Right lobe of liver (tissue), 6 donors: ENCODE results near the gene CYBA. TPM values are rescaled to one million over a fixed set of nuclear protein-coding genes. Genes with fewer than 3 reads are reported as not detected.

Experiments
- ATAC-seq, 4 donors: fragments of 200-7000 bp; cut with Tn5 transposase; one replicate each; pipeline ENCODE4 v1.9.1; 2020; ENCODE audit warnings: mild to moderate bottlenecking in 4 of 4, moderate library complexity in 4 of 4
- DNase-seq, 3 donors: peaks; one replicate each; pipeline ENCODE4 v3.0.0-alpha.2; 2020
- H3K27ac ChIP-seq, 3 donors: fragments of 200-600 bp; one replicate each; pipeline ENCODE4 v1.8.0; 2022
- H3K27me3 ChIP-seq, 2 donors: fragments of 200-600 bp; one replicate each; pipeline ENCODE4 v1.8.0; 2022
- H3K36me3 ChIP-seq, 4 donors: fragments of 200-600 bp; sonication (generic) in 1 of 4; one replicate each; pipeline versions ENCODE4 v1.5.1 to v1.8.0; 2017 to 2022; ENCODE audit warnings: control low read depth in 1 of 4
- H3K4me1 ChIP-seq, 4 donors: fragments of 200-600 bp; sonication (generic) in 1 of 4; one replicate each; pipeline versions ENCODE4 v1.5.1 to v1.8.0; 2017 to 2022; ENCODE audit warnings: control low read depth in 1 of 4
- H3K4me3 ChIP-seq, 3 donors: fragments of 200-600 bp; one replicate each; pipeline ENCODE4 v1.8.0; 2022
- H3K9me3 ChIP-seq, 4 donors: fragments of 200-600 bp; sonication (generic) in 1 of 4; one replicate each; pipeline versions ENCODE4 v1.5.1 to v1.8.0; 2017 to 2022; ENCODE audit warnings: control low read depth in 1 of 4
- POLR2A ChIP-seq: fragments of 450-650 bp; IDR thresholded peaks from one replicate; pipeline ENCODE4 v1.6.1; 2017; ENCODE audit warnings: antibody characterized with exemption, mild to moderate bottlenecking
- WGBS: methylation state at CpG from one replicate; pipeline ENCODE4 v1.1.6; 2018; ENCODE audit warnings: low coverage, low lambda C conversion rate; ENCODE audit not compliant: insufficient coverage; ENCODE audit errors: missing lambda C conversion rate; 5-methylcytosine and 5-hydroxymethylcytosine counted together
- intact Hi-C, 2 donors: fragments of 100-400 bp; cut with DNase I; formaldehyde crosslinking; loops; one replicate each; pipeline versions ENCODE4 v1.11.2 to v1.14.1; 2022
- total RNA-seq, 6 experiments: library from RNA; depleted of rRNA in 2 of 6; stranded (reverse); fragments of >200 nt in 2 of 6; fragmentation: NEBNext Ultra II Directional in 3 of 6; extraction: Animal tissue kit (Norgen Biotek cat#: 25700) in 3 of 6; gene quantifications; one replicate each; pipeline versions ENCODE4 v1.1.0 to v1.2.4, GENCODE V29; 2016 to 2023
- TF ChIP-seq, protein P1 (sequence below), 4 donors: fragments of 200-600 bp in 3 of 4; fragments of 450-650 bp in 1 of 4; IDR thresholded peaks; one replicate each; pipeline versions ENCODE4 v1.5.1 to v1.8.0; 2016 to 2022; ENCODE audit warnings: antibody characterized with exemption in 4 of 4, mild to moderate bottlenecking in 2 of 4
- donor health status: DM: no; HTN: yes; CAD: no.
- donor health status: DM: no; HTN: no; CAD: no.
- donor health status: DM: no; HTN: no; CAD: no.
- donor health status: DM: no; HTN: yes; CAD: no.
- donor health status: DM: no; HTN: yes; CAD: no.

CYBA gene
- total RNA-seq, 6 experiments from 2014 or later, result 22.8 to 70.0 (median 41.3) TPM

- TF ChIP-seq, protein P1, sequence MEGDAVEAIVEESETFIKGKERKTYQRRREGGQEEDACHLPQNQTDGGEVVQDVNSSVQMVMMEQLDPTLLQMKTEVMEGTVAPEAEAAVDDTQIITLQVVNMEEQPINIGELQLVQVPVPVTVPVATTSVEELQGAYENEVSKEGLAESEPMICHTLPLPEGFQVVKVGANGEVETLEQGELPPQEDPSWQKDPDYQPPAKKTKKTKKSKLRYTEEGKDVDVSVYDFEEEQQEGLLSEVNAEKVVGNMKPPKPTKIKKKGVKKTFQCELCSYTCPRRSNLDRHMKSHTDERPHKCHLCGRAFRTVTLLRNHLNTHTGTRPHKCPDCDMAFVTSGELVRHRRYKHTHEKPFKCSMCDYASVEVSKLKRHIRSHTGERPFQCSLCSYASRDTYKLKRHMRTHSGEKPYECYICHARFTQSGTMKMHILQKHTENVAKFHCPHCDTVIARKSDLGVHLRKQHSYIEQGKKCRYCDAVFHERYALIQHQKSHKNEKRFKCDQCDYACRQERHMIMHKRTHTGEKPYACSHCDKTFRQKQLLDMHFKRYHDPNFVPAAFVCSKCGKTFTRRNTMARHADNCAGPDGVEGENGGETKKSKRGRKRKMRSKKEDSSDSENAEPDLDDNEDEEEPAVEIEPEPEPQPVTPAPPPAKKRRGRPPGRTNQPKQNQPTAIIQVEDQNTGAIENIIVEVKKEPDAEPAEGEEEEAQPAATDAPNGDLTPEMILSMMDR (IDR thresholded peaks at IDR 0.05), result no peak
- no peak for TF ChIP-seq POLR2A
- WGBS, result 71% methylated on average over 4 of the region's 25 CpGs
- Histone ChIP-seq H3K9me3 (no peaks in the 10 kb centered on the region), H3K27ac (no peak overlapping the region), H3K27me3 (no peaks in the 10 kb centered on the region), H3K36me3 (peaks cover 0 to 36% (median 0%) of the 10 kb centered on the region in 4 donors), H3K4me3 (no peak overlapping the region), H3K4me1 (peaks cover 0 to 6% (median 0%) of the 10 kb centered on the region in 4 donors)
- no peak for ATAC-seq
- intact Hi-C loops, result no loop called here
- DNase-seq, result no peak
These were observed 5.6 kb upstream of the CYBA start for GRCh38 chr16:88656291-88656980.

GRCh38 chr16:88655733-88656281 is 5.0 kb upstream of the CYBA start:
- no peak for TF ChIP-seq POLR2A
- TF ChIP-seq, protein P1 (IDR thresholded peaks at IDR 0.05), result no peak
- peaks cover 0 to 36% (median 0%) of the 10 kb centered on the region in 4 donors for H3K36me3 ChIP-seq
- DNase-seq (no peak), ATAC-seq (no peak)
- intact Hi-C loops, result no loop called here
- H3K4me3 ChIP-seq, result no peak overlapping the region
- H3K4me1 ChIP-seq, result peaks cover 0 to under 1% (median 0%) of the 10 kb centered on the region in 4 donors
- no peak overlapping the region for H3K27ac ChIP-seq
- 76% methylated on average over 2 of the region's 29 CpGs for WGBS
- H3K9me3 ChIP-seq, result no peaks in the 10 kb centered on the region
- no peaks in the 10 kb centered on the region for H3K27me3 ChIP-seq

- DNase-seq, result peak in 1 of 3 donors; percentile 56
- peaks cover 0 to 36% (median 0%) of the 10 kb centered on the region in 4 donors for H3K36me3 ChIP-seq
- WGBS, result no CpG with 5 or more reads among the region's 50 CpGs
- no peak for TF ChIP-seq POLR2A
- TF ChIP-seq, protein P1 (IDR thresholded peaks at IDR 0.05), result no peak
- no peaks in the 10 kb centered on the region for H3K4me1 ChIP-seq
- intact Hi-C loops, result no loop called here
- H3K9me3 ChIP-seq, result no peaks in the 10 kb centered on the region
- no peak overlapping the region for H3K27ac ChIP-seq
- no peaks in the 10 kb centered on the region for H3K27me3 ChIP-seq
- H3K4me3 ChIP-seq, result no peak overlapping the region
- no peak for ATAC-seq
These were observed 4.3 kb upstream of the CYBA start for GRCh38 chr16:88655053-88655732.

DNA sequence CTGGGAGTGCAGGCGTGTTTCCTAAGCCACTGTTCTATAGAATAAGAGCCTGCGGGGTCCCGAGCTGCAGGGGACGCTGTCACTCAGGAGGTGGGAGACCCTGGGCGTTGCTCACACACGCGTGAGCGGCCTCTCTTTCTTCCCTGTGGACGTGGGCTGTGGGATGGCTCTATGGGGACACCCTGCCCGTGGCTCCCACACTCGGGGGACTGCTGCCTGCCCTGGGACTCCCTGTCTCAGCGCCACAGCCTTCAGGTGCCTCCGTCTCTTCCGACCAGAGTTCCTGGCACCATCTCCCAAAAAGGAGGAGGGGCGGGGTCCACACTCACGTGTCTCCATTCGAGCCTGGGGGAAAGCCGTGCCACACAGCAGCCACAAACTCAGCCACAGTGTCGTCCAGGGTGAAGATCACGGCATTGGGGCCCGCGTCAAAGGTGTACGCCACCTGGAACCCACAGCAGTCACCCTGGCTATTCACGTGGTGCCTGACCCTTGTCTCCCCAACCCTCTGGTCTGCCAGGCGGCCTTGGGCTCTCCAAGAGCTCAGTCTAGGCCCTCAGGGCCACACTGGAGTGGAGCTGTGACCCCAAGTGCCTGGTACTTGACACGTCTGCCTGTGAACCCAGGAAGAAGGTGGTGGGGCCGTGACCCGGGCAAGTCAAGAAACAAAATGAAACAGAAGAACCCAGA is 3.7 kb upstream of the CYBA start:
- no peak for TF ChIP-seq POLR2A
- TF ChIP-seq, protein P1 (IDR thresholded peaks at IDR 0.05), result no peak
- Histone ChIP-seq H3K36me3 (peaks cover 0 to 36% (median 0%) of the 10 kb centered on the region in 4 donors), H3K4me1 (no peaks in the 10 kb centered on the region), H3K9me3 (no peaks in the 10 kb centered on the region), H3K27ac (no peak overlapping the region), H3K27me3 (no peaks in the 10 kb centered on the region), H3K4me3 (no peak overlapping the region)
- no peak for DNase-seq
- ATAC-seq, result no peak
- intact Hi-C loops, result no loop called here
- 73% methylated on average over 7 of the region's 28 CpGs for WGBS
